ENCODE measurements around the gene CRHR2. TPM values are rescaled to one million over a fixed set of nuclear protein-coding genes. Genes with fewer than 3 reads are reported as not detected.

CRHR2 gene
- total RNA-seq, 2 donors from 2014 or later: 0.22 to 0.47 TPM

GRCh38 chr7:30706908-30707307 lies 24.7 kb upstream of the CRHR2 start:
- H3K27ac ChIP-seq: peak overlapping the region in 1 of 2 donors; percentile 41
- H3K36me3 ChIP-seq: no peaks in the 10 kb centered on the region
- no peak overlapping the region for H3K4me3 ChIP-seq
- peaks cover 0 to 18% of the 10 kb centered on the region in 2 donors for H3K4me1 ChIP-seq
- TF ChIP-seq, protein P1, sequence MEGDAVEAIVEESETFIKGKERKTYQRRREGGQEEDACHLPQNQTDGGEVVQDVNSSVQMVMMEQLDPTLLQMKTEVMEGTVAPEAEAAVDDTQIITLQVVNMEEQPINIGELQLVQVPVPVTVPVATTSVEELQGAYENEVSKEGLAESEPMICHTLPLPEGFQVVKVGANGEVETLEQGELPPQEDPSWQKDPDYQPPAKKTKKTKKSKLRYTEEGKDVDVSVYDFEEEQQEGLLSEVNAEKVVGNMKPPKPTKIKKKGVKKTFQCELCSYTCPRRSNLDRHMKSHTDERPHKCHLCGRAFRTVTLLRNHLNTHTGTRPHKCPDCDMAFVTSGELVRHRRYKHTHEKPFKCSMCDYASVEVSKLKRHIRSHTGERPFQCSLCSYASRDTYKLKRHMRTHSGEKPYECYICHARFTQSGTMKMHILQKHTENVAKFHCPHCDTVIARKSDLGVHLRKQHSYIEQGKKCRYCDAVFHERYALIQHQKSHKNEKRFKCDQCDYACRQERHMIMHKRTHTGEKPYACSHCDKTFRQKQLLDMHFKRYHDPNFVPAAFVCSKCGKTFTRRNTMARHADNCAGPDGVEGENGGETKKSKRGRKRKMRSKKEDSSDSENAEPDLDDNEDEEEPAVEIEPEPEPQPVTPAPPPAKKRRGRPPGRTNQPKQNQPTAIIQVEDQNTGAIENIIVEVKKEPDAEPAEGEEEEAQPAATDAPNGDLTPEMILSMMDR (IDR thresholded peaks at IDR 0.05): no peak
- DNase-seq (ENCODE audit: low spot score): no peak
- H3K27me3 ChIP-seq: no peaks in the 10 kb centered on the region
- H3K9me3 ChIP-seq: no peaks in the 10 kb centered on the region

DNA sequence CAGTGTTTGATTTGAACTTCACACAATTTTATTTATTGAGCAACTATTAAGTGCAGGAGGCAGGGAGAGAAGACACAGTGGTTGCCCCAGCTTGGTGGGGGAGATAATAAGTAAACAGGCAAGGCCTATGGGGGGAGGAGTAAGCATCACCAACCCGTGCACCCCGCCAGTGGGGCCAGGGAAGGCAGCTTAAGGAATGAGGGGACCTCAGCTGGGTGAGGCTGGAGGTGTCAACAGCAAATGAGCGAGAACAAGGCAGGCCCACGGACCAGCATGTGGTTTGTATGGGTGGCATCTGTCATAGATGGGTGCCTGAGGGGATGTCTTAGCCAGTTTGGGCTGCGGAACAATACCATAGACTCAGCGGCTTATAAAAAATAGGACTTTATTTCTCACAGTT lies 24.1 kb upstream of the CRHR2 start:
- no peaks in the 10 kb centered on the region for H3K36me3 ChIP-seq
- no peaks in the 10 kb centered on the region for H3K27me3 ChIP-seq
- no peak overlapping the region for H3K27ac ChIP-seq
- H3K4me1 ChIP-seq: peaks cover 0 to 18% of the 10 kb centered on the region in 2 donors
- no peak overlapping the region for H3K4me3 ChIP-seq
- TF ChIP-seq, protein P1 (IDR thresholded peaks at IDR 0.05): no peak
- no peaks in the 10 kb centered on the region for H3K9me3 ChIP-seq
- DNase-seq (ENCODE audit: low spot score): no peak

- Histone ChIP-seq H3K27me3 (no peaks in the 10 kb centered on the region), H3K4me3 (no peak overlapping the region), H3K4me1 (peaks cover 0 to 18% of the 10 kb centered on the region in 2 donors), H3K27ac (no peak overlapping the region), H3K9me3 (no peaks in the 10 kb centered on the region), H3K36me3 (no peaks in the 10 kb centered on the region)
- TF ChIP-seq, protein P1 (IDR thresholded peaks at IDR 0.05): no peak
- DNase-seq (ENCODE audit: low spot score): no peak
These were observed 23.3 kb upstream of the CRHR2 start for GRCh38 chr7:30705596-30705995.

DNA sequence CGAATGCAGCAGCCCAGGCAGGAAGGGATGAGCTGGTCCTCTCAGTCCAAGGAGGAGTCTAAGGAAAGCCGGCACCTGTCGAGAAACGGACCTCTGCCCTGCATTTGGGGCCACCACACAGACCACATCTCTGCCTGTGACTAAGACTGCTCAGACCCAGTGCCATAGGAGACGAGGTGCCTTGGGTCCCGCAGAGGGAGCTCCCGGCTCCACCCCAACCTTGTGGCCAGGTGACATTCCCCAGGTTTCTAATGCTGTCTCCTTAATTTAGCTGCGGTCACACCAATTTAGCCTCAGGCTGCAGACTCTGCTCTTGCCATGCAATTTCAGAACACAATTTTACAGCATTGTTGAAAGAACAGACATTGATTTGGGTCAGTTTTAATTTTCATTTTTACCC lies 22.8 kb upstream of the CRHR2 start:
- Histone ChIP-seq H3K4me3 (no peak overlapping the region), H3K27me3 (no peaks in the 10 kb centered on the region), H3K36me3 (no peaks in the 10 kb centered on the region), H3K27ac (no peak overlapping the region), H3K4me1 (peaks cover 0 to 18% of the 10 kb centered on the region in 2 donors), H3K9me3 (no peaks in the 10 kb centered on the region)
- TF ChIP-seq, protein P1 (IDR thresholded peaks at IDR 0.05): no peak
- no peak for DNase-seq (ENCODE audit: low spot score)

GRCh38 chr7:30703756-30704155 lies 21.5 kb upstream of the CRHR2 start:
- no peaks in the 10 kb centered on the region for H3K27me3 ChIP-seq
- DNase-seq (ENCODE audit: low spot score): no peak
- peaks cover 0 to 14% of the 10 kb centered on the region in 2 donors for H3K4me1 ChIP-seq
- no peaks in the 10 kb centered on the region for H3K9me3 ChIP-seq
- no peak overlapping the region for H3K4me3 ChIP-seq
- H3K27ac ChIP-seq: no peak overlapping the region
- TF ChIP-seq, protein P1 (IDR thresholded peaks at IDR 0.05): no peak
- H3K36me3 ChIP-seq: no peaks in the 10 kb centered on the region

DNA sequence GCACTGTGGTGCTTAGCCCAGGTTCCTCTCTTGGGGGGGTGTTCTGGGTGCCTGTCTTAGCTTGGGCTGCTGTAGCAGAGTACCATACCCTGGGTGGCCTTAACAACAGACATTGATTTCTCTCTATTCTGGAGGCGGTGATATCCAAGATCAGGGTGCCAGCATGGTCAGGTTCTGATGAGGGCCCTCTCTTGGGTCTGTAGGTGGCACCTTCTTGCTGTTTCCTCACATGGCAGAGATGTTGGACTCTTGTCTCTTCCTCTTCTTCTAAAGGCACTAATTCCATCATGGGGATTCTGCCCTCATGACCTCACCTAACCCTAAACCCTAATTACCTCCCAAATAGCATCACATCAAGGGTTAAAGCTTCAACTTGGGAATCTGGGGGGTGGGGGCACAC lies 19.9 kb upstream of the CRHR2 start:
- DNase-seq (ENCODE audit: low spot score): no peak
- no peak overlapping the region for H3K27ac ChIP-seq
- TF ChIP-seq, protein P1 (IDR thresholded peaks at IDR 0.05): no peak
- H3K9me3 ChIP-seq: no peaks in the 10 kb centered on the region
- H3K4me1 ChIP-seq: peaks cover 0 to 18% of the 10 kb centered on the region in 2 donors
- no peaks in the 10 kb centered on the region for H3K36me3 ChIP-seq
- no peak overlapping the region for H3K4me3 ChIP-seq
- no peaks in the 10 kb centered on the region for H3K27me3 ChIP-seq

All from right atrium auricular region (tissue), 2 donors.